NOMO-1 (cell line): Measurements from ENCODE around the gene FOLR1.
"Not testable (repeated sequence)": the region's sequence is repeated elsewhere in the genome, so short reads cannot be mapped to it uniquely, and the experiment has no call there.

Experiments used
- DNase-seq, 2 experiments: peaks; one replicate each; lab custom pipeline; 2025; ENCODE audit not compliant: unreplicated experiment in 2 of 2; lab: John Stamatoyannopoulos, UW

Gene FOLR1

DNA sequence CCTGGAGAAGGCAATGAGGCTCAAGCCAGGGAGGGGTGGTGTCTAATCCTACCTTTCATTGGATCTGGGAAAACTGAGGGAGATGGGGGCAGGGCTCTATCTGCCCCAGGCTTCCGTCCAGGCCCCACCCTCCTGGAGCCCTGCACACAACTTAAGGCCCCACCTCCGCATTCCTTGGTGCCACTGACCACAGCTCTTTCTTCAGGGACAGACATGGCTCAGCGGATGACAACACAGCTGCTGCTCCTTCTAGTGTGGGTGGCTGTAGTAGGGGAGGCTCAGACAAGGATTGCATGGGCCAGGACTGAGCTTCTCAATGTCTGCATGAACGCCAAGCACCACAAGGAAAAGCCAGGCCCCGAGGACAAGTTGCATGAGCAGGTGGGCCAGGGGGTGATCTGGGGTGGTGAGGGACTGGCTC is at the start of gene FOLR1:
FOLR1 (plus strand) TSS at position 180 of the 421 bp plus-strand sequence; CDS start at position 214, 34 bp downstream.
- DNase-seq: no peak

GRCh38 chr11:72142543-72142942 is 49.4 kb upstream of the FOLR1 start:
- DNase-seq: not testable (repeated sequence)

GRCh38 chr11:72144807-72145565 is 47.0 kb upstream of the FOLR1 start:
- DNase-seq: no peak

DNA sequence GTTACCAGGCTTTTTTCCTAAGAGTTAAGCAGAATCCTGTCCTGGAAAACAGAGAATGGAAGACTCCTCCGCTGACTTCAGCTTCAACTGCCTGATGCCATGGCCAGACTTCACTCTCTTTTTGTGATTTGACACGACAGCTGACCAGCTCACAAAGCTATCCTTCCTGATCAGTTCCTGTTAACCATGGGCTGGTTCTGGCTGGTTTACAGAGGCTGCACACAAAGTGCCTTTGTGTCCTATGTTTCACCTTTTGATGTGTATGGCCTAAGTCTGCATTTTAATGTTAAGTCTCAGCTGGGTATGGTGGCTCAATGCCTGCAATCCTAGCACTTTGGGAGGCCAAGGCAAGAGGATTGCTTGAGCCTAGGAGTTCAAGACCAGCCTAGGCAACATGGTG is 45.3 kb upstream of the FOLR1 start:
- DNase-seq: no peak

GRCh38 chr11:72150882-72151281 is 41.1 kb upstream of the FOLR1 start:
- DNase-seq: no peak

- DNase-seq: not testable (repeated sequence)
Measured at GRCh38 chr11:72153874-72154273, 38.1 kb upstream of the FOLR1 start.

DNA sequence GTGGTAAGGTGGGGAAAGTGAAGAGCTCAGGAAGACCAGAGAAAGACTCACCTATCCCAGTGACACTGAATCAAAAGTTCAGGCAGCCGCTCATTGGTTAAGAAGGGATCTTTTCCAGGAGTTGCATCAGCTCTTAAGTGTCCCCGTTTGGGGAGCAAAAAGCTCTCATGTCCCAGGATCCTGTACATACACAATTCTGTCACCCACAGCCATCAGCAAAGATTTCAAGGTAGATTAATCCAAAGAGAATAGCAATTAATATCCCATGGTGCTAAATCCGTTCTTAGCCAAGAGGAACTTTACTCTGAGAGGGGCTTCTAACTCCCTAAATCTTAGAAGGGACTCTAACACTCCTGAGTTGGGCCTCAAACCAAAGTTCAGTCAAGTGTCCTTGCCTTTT is 37.1 kb upstream of the FOLR1 start:
- no peak for DNase-seq

DNA sequence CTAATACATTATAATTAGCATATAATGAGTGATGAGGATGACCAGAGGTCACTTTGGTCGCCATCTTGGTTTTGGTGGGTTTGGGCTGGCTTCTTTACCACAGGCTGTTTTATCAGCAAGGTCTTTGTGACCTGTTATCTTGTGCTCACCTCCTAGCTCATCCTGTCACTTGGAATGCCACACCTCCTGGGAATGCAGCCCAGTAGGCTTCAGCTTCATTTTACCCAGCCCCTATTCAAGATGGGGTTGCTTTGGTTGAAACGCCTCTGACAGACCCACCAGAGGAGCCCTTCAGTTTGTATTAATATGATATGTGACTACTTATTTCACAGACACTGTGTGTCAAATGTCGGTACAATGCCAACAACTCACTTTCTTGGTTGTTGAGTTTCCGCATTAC is 36.2 kb upstream of the FOLR1 start:
- DNase-seq: no peak

DNA sequence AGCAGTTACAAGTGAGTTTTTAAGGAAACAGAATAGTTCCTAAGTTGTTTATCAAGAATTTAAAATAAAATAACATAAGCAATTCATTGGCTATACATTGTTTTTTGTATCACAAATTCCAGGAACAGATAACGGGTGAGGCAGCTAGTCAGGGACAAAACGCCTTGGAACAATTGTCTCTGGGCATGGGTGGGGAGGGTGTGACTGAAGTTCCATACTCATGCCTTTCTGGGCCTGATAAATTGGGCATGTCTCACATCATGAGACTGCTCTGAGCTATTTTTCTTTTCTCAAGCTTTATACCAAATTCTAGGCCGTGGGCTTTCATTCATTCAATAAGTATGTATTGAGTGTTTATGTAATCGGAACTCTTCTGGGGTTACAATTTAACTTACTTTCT is 34.8 kb upstream of the FOLR1 start:
- no peak for DNase-seq

DNA sequence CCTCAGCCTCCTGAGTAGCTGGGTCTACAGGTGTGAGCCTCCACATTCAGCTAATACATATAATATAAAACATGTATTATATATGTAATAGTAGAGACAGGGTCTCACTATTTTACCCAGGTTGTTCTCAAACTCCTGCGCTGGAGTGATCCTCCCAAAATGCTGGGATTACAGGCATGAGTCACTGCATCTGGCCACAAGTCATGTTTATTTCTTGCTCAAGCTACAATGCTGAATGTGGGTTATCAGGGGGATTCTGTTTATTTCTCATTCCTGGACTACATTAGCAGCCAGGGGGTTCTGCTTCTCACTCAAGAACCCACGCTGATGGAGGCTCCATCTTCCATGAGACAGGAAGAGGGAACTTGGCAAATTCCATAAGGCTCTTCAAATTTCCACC is 31.6 kb upstream of the FOLR1 start:
- DNase-seq: no peak

DNA sequence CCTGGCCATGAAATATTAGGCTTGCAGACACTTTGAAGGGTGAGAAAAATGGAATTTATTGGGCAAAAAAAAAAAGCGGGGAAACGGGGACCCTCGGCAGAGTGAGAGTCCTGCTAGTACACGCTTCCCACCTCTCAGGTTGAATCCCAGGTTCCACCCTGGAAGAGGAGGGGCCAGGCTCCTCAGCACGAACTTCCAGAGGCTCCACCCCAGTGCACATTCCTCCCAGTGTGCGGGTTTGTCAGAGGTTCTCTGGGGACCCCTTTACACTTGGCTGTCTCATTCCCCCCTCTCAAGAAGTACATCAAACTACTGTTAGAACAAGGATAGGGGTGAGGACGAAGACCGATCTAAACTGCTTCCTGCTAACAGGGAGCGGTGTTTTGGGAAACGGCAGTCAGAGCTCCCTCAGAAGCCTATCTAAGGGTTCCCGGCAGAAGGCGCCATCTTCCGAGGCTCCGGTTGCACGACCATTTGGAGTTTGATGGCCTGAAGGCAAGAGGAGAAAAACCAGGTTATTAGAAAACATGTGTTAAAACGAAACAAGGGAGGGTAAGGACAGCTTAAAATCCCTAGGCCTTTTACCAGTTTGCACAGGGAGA is 28.9 kb upstream of the FOLR1 start:
- DNase-seq: no peak

GRCh38 chr11:72164187-72164586 is 27.8 kb upstream of the FOLR1 start:
- DNase-seq: not testable (repeated sequence)

- DNase-seq: not testable (repeated sequence)
Measured at GRCh38 chr11:72169046-72169555, 22.8 kb upstream of the FOLR1 start.

DNA sequence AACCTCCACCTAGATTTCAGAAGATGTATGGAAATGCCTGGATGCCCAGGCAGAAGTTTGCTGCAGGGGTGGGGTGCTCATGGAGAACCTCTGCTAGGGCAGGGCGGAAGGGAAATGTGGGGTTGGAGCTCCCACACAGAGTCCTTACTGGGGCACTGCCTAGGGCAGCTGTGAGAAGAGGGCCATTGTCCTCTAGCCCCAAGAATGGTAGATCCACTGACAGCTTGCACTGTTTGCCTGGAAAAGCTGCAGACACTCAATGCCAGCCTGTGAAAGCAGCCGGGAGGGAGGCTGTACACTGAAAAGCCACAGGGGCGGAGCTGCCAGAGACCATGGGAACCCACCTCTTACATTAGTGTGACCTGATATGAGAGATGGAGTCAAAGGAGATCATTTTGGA is 22.2 kb upstream of the FOLR1 start:
- DNase-seq: not testable (repeated sequence)

DNA sequence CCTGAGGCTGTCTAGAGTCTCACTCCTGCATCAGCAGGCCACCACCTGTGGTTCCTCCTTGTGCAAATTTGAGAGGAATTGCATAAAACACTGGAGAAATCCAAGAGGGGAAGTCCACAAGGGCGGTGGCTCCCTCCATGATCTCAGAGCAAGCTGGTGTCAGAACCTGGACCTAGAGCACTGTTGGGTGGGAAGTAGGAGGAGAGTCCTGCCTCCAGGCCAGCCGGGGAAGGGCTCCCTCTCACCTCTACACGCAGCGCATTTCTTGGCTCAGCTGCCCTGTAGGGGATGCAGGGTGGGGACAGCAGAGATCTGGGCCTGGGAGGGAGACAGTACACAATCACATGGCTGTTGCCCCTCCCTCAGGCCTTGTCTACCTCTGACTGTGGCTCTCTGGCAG is 19.9 kb upstream of the FOLR1 start:
- DNase-seq: not testable (repeated sequence)

DNA sequence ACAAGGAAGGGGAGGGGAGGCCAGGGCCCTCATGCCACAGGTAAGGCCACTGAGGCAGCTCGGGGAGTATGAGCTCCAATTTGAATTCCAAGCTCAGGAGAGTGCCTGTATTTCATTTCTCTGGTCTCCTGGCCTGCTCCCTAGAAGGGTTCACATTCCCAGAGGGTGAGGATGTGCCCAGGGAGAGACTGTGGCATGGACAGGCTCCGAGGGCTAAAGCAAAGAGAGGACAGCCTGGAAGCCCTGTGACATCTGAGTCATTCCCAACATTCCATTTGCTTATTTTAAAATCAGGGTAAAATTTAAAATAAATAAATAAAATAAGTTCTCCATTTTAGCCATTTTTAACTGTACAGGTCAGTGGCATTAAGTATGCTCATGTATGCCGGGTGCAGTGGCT is 18.6 kb upstream of the FOLR1 start:
- DNase-seq: no peak

- DNase-seq: no peak
Measured at GRCh38 chr11:72174302-72175070, 17.5 kb upstream of the FOLR1 start.

- no peak for DNase-seq
Measured at GRCh38 chr11:72177656-72178055, 14.3 kb upstream of the FOLR1 start.

DNA sequence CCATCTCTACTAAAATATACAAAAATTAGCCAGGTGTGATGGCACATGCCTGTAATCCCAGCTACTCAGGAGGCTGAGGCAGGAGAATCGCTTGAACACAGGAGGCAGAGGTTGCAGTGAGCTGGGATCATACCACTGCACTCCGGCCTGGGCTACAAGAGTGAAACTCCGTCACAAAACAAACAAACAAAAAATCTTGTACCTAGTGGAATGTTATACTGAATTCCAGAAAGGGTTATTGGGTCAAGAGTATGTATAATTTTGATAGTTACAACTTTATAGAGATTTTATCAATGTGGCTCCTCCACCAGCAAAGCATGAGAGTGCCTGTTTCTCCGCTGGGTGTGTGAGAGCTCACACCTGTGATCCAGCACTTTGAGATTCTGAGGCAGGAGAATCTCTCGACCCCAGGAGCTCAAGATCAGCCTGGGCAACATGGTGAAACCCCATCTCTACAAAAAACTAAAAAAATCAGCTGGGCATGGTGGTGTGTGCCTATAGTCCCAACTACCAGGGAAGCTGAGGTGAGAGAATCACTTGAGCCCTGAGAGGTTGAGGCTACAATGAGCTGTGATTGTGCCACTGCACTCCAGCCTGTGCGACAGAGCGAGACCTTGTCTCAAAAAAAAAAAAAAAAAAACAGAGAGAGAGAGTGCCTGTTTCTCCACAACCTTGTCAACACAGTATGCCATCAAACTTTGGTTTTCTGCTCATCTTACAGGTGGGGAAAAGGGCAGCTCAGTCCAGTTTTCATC is 12.7 kb upstream of the FOLR1 start:
- no peak for DNase-seq

DNA sequence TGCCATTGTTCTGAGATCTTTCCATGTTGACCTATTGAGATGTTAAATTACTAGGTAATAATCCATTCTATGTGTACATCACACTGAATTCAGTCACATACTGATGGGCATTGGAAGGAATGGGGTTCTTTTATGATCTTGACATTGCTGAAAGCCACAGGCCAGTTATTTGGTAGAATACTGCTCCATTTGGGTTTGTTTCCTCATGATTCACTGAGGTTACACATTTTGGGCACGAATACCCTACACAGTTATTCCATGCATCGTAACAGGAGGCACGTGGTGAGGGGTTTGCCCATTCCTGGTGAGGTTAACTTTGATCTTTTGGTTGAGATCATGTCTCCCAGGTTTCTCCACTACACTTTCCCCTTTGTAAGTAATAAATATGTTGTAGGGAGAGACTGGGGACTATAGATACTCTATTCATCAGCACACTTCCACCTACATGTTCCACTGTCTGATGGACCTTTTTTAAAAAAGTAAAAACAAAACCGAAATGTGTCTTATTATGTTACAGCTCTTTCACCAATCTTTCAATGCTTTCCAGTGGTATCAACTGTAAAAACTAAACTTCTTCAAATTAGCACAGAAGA is 12.0 kb upstream of the FOLR1 start:
- DNase-seq: no peak
